GM18505 (cell line): Measurements from ENCODE around the gene HBA1.
"Not testable (repeated sequence)": the region's sequence is repeated elsewhere in the genome, so short reads cannot be mapped to it uniquely, and the experiment has no call there.

Source experiments
- ATAC-seq: cut with Tn5 transposase; IDR thresholded peaks from one replicate; pipeline ENCODE4 v1.9.1; 2021; ENCODE audit not compliant: unreplicated experiment
- POLR2A ChIP-seq: IDR thresholded peaks from 4 replicates; pipeline ENCODE4 v1.6.1; 2011; ENCODE audit warnings: borderline replicate concordance; ENCODE audit not compliant: insufficient read depth, insufficient read length; ENCODE audit errors: extremely low read depth

Gene HBA1

GRCh38 chr16:187330-187729 lies 10.8 kb downstream of the HBA1 start:
- TF ChIP-seq POLR2A, result no peak
- no peak for ATAC-seq

- TF ChIP-seq POLR2A, result no peak
- ATAC-seq, result no peak
Observed at GRCh38 chr16:188674-189073, 12.2 kb downstream of the HBA1 start.

GRCh38 chr16:189604-190186 lies 13.2 kb downstream of the HBA1 start:
- ATAC-seq, result no peak
- TF ChIP-seq POLR2A, result no peak

- no peak for TF ChIP-seq POLR2A
- no peak for ATAC-seq
Observed at GRCh38 chr16:191831-192230, 15.4 kb downstream of the HBA1 start.

GRCh38 chr16:192686-193085 lies 16.2 kb downstream of the HBA1 start:
- TF ChIP-seq POLR2A, result no peak
- no peak for ATAC-seq

GRCh38 chr16:193441-193840 lies 17.0 kb downstream of the HBA1 start:
- ATAC-seq, result no peak

GRCh38 chr16:194516-194915 lies 18.0 kb downstream of the HBA1 start:
- ATAC-seq, result no peak
- no peak for TF ChIP-seq POLR2A

More at GRCh38 chr16:193441-193840, 17.0 kb downstream of the HBA1 start:
- TF ChIP-seq POLR2A, result no peak

- ATAC-seq, result no peak
- TF ChIP-seq POLR2A, result no peak
Observed at GRCh38 chr16:200388-200787, 23.9 kb downstream of the HBA1 start.

GRCh38 chr16:203246-203645 lies 26.8 kb downstream of the HBA1 start:
- TF ChIP-seq POLR2A, result no peak
- no peak for ATAC-seq

- not testable (repeated sequence) for ATAC-seq
Observed at GRCh38 chr16:204046-204445, 27.6 kb downstream of the HBA1 start.

GRCh38 chr16:209359-209758 lies 32.9 kb downstream of the HBA1 start:
- ATAC-seq, result not testable (repeated sequence)

GRCh38 chr16:211631-212180 lies 35.2 kb downstream of the HBA1 start:
- ATAC-seq, result not testable (repeated sequence)

GRCh38 chr16:212999-213398 lies 36.5 kb downstream of the HBA1 start:
- ATAC-seq, result no peak
- TF ChIP-seq POLR2A, result no peak

- ATAC-seq, result no peak
- no peak for TF ChIP-seq POLR2A
Observed at GRCh38 chr16:220021-220420, 43.5 kb downstream of the HBA1 start.
